WTC11 (cell line): ENCODE measurements around the gene WNT7A.

ENCODE experiments used
- NR3C1 ChIP-seq: sonication (generic); formaldehyde crosslinking; conservative IDR thresholded peaks from 2 replicates; pipeline ENCODE4 v1.8.1; 2023; ENCODE audit warnings: low read depth, mild to moderate bottlenecking, missing genetic modification reagents
- PRRX2 ChIP-seq: fragments of 250-450 bp; sonication (Bioruptor Pico); IDR thresholded peaks from 2 replicates; pipeline ENCODE4 v1.8.0; 2021; ENCODE audit warnings: mild to moderate bottlenecking
- SP1 ChIP-seq: sonication (generic); formaldehyde crosslinking; conservative IDR thresholded peaks from 2 replicates; pipeline ENCODE4 v1.8.1; 2022; ENCODE audit warnings: missing genetic modification reagents
- TF ChIP-seq, protein P1 (sequence below): fragments of 200-600 bp; IDR thresholded peaks from 2 replicates; pipeline ENCODE4 v1.8.0; 2022; ENCODE audit warnings: antibody characterized with exemption

DNA sequence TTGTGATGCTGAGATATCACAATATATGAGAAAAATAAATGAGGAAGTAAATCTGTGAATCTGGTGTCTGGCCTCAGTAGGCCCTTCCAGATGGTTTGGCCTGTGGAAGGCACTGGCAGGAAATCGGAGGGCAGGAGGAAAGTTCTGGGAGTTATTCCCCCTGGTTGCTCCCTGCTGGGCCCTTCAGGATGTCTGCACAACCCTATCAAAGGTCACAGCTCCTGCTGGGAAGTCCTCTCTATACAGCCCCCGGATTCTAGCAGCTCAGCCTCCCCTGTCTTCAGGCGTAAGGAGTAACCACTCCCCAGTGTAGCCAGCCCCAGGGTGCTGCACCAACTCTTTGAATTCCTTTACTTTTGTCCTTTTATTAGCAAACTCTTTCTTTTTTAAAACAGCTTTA, 56.2 kb downstream of the WNT7A start:
- TF ChIP-seq SP1 (CRISPR knock-in tag) (no peak), PRRX2 (CRISPR knock-in tag) (no peak), NR3C1 (CRISPR knock-in tag) (no peak)
- TF ChIP-seq, protein P1, sequence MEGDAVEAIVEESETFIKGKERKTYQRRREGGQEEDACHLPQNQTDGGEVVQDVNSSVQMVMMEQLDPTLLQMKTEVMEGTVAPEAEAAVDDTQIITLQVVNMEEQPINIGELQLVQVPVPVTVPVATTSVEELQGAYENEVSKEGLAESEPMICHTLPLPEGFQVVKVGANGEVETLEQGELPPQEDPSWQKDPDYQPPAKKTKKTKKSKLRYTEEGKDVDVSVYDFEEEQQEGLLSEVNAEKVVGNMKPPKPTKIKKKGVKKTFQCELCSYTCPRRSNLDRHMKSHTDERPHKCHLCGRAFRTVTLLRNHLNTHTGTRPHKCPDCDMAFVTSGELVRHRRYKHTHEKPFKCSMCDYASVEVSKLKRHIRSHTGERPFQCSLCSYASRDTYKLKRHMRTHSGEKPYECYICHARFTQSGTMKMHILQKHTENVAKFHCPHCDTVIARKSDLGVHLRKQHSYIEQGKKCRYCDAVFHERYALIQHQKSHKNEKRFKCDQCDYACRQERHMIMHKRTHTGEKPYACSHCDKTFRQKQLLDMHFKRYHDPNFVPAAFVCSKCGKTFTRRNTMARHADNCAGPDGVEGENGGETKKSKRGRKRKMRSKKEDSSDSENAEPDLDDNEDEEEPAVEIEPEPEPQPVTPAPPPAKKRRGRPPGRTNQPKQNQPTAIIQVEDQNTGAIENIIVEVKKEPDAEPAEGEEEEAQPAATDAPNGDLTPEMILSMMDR, result no peak
